Memory B cell (primary cell): ENCODE results near the gene TMUB2.

Experiments used
- ATAC-seq: fragments of 150-1000 bp; cut with Tn5 transposase; 2 replicates; pipeline ENCODE4 v1.10.0; 2021; ENCODE audit warnings: low read depth, mild to moderate bottlenecking, moderate library complexity
- DNase-seq, 2 donors: peaks; one replicate each; pipeline ENCODE4 v3.0.0; 2022; ENCODE audit warnings: low spot score in 2 of 2
- H3K27ac Mint-ChIP-seq: one replicate; pipeline ENCODE4 v1.8.0; 2022; ENCODE audit warnings: mild to moderate bottlenecking, moderate library complexity, mixed read lengths
- H3K27me3 Mint-ChIP-seq: one replicate; pipeline ENCODE4 v1.8.0; 2022; ENCODE audit warnings: mixed read lengths
- H3K36me3 Mint-ChIP-seq: one replicate; pipeline ENCODE4 v1.8.0; 2022; ENCODE audit warnings: mild to moderate bottlenecking, mixed read lengths
- H3K4me1 Mint-ChIP-seq: one replicate; pipeline ENCODE4 v1.8.0; 2022; ENCODE audit warnings: mixed read lengths
- H3K4me3 Mint-ChIP-seq: one replicate; pipeline ENCODE4 v1.8.0; 2022; ENCODE audit warnings: mild to moderate bottlenecking, moderate library complexity, mixed read lengths
- H3K9me3 Mint-ChIP-seq: one replicate; pipeline ENCODE4 v1.8.0; 2022; ENCODE audit warnings: mixed read lengths

Gene TMUB2

DNA sequence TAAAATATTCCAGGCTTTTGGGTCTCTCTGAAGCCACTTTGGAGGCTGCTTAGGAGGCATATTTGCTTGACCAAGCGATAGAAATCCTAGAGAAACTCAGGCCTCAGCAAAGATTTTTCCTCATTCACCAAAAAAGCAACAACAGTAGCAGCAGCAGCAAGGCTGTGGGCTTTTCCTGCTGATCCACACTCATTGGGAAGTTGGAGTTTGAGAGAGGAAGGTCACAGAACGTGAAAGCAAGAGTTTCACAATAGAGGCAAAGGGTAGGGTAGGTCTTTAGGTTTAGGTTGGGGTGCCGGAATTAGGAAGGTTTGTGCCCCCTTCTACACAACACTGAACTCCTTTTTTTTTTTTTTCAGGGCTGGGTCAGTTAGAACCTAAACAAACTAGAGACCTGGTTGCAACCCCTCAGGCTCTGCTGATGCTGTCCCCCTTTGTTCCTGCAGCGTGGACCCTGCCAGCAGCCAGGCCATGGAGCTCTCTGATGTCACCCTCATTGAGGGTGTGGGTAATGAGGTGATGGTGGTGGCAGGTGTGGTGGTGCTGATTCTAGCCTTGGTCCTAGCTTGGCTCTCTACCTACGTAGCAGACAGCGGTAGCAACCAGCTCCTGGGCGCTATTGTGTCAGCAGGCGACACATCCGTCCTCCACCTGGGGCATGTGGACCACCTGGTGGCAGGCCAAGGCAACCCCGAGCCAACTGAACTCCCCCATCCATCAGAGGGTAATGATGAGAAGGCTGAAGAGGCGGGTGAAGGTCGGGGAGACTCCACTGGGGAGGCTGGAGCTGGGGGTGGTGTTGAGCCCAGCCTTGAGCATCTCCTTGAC lies 2.0 kb downstream of the TMUB2 start:
- Mint-ChIP-seq H3K4me1 (peaks cover 16% of the 10 kb centered on the region), H3K9me3 (no peaks in the 10 kb centered on the region), H3K27me3 (no peaks in the 10 kb centered on the region), H3K27ac (peak overlapping the region; percentile 98), H3K36me3 (peaks cover 11% of the 10 kb centered on the region), H3K4me3 (peak overlapping the region; percentile 98)
- DNase-seq (no peak), ATAC-seq (no peak)

DNA sequence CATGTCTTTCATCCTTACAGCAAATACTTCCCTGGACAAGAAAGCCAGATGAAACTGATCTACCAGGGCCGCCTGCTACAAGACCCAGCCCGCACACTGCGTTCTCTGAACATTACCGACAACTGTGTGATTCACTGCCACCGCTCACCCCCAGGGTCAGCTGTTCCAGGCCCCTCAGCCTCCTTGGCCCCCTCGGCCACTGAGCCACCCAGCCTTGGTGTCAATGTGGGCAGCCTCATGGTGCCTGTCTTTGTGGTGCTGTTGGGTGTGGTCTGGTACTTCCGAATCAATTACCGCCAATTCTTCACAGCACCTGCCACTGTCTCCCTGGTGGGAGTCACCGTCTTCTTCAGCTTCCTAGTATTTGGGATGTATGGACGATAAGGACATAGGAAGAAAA lies 3.7 kb downstream of the TMUB2 start:
- H3K27me3 Mint-ChIP-seq: no peaks in the 10 kb centered on the region
- DNase-seq: no peak
- H3K36me3 Mint-ChIP-seq: peaks cover 11% of the 10 kb centered on the region
- ATAC-seq: no peak
- H3K27ac Mint-ChIP-seq: peak overlapping the region; percentile 22
- H3K4me1 Mint-ChIP-seq: peaks cover 13% of the 10 kb centered on the region
- H3K4me3 Mint-ChIP-seq: no peak overlapping the region
- H3K9me3 Mint-ChIP-seq: no peaks in the 10 kb centered on the region

DNA sequence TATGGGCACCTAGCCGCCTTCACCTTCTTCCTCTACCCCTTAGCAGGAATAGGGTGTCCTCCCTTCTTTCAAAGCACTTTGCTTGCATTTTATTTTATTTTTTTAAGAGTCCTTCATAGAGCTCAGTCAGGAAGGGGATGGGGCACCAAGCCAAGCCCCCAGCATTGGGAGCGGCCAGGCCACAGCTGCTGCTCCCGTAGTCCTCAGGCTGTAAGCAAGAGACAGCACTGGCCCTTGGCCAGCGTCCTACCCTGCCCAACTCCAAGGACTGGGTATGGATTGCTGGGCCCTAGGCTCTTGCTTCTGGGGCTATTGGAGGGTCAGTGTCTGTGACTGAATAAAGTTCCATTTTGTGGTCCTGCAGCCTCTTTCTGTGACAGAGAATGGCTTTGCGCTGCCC lies 4.6 kb downstream of the TMUB2 start:
- H3K9me3 Mint-ChIP-seq: no peaks in the 10 kb centered on the region
- DNase-seq: no peak
- no peaks in the 10 kb centered on the region for H3K27me3 Mint-ChIP-seq
- peak overlapping the region; percentile 14 for H3K27ac Mint-ChIP-seq
- H3K4me3 Mint-ChIP-seq: no peak overlapping the region
- H3K4me1 Mint-ChIP-seq: peaks cover 13% of the 10 kb centered on the region
- peaks cover 11% of the 10 kb centered on the region for H3K36me3 Mint-ChIP-seq
- no peak for ATAC-seq

DNA sequence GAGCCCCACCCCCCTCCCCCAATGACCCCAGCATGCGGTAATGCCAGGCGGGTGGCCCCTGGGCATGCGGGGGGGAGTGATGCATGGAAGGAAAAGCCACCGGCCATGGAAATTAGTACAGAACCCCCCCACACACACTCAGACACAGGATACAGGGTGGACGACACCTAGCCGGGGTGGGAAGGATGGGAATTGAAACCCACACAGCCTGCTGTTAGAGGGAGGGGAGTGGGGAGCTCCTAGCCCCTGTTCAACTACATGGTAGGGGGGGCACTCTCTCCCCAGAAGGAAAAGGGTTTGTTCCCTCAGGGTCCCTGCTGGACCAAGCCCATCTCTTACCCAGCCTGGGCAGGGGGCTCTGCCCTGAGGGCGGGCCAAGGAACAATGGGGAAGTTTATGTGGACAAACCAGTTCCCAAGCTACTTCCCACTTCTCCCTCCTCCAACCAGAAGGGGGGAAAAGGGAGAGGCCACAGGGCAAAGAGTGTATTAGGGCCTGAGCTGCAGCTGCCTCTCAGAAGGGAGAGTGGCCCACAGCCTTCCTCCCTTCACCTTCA lies 5.2 kb downstream of the TMUB2 start:
- no peak for ATAC-seq
- H3K4me1 Mint-ChIP-seq: peaks cover 15% of the 10 kb centered on the region

DNA sequence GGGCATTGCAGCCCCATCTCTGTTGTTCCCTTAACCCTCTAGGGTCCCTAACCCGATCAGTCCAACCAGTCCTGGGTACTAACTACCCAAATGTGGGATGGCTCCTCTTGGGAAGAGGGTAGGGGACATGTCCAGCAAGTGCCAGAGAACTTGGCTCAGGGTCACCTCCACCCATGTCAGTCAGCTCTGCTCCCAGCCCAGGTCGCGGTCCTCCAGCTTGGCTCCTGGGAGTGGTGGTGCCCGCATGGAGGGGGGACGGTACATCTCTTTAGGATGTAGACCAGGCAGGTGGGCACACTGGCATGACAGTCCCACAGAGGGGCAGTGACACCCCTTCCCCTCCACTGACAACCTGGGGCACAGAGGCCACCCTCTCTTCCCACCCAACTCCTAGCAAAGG lies 6.0 kb downstream of the TMUB2 start:
- H3K27ac Mint-ChIP-seq: no peak overlapping the region
- peaks cover 18% of the 10 kb centered on the region for H3K36me3 Mint-ChIP-seq

More for the DNA sequence above, 5.2 kb downstream of the TMUB2 start:
- Mint-ChIP-seq H3K27me3 (no peaks in the 10 kb centered on the region), H3K9me3 (no peaks in the 10 kb centered on the region), H3K27ac (peak overlapping the region; percentile 14), H3K4me3 (no peak overlapping the region), H3K36me3 (peaks cover 13% of the 10 kb centered on the region)
- DNase-seq: no peak

DNA sequence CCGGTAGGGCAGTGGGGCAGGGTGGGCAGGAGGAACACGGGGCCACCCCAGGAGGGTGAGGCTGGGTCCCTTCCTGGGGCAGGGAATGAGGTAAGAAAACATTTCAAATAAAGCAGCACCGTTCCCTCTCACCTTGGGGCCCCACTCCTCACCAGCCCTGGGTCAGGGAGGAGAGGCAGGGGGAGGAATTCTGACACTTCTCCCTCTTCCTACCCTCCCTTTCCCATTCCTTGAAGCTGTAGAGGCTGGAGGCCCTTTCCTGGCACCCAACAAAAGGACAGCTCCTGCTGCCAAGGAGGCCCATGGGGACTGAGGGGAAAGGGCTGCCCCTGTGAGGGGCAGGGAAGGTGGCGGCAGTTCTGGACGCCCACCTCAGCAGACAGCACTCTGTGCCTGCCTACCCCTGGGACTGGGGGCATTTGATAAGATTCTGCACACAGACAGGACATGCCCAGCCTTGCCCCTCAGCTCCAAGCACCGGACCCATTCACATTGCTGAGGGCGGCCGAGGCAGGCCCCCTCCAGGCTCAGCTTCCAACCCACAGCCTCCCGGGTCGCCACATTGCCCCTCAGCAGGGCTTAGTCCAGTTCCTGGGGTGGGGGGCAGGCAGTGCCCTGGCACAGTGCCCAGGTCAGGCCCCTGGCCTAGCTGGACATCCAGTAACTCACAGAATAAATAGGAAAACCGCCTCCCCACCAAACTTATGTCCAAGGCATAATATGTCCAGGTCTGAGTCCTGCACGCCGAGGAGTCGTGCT lies 6.7 kb downstream of the TMUB2 start:
- Mint-ChIP-seq H3K27ac (no peak overlapping the region), H3K9me3 (no peaks in the 10 kb centered on the region), H3K4me1 (peaks cover 20% of the 10 kb centered on the region), H3K4me3 (no peak overlapping the region), H3K27me3 (no peaks in the 10 kb centered on the region), H3K36me3 (peaks cover 18% of the 10 kb centered on the region)
- ATAC-seq: no peak
- DNase-seq: no peak

More for the DNA sequence above, 6.0 kb downstream of the TMUB2 start:
- Mint-ChIP-seq H3K27me3 (no peaks in the 10 kb centered on the region), H3K4me3 (no peak overlapping the region), H3K9me3 (no peaks in the 10 kb centered on the region), H3K4me1 (peaks cover 17% of the 10 kb centered on the region)
- no peak for ATAC-seq
- DNase-seq: no peak

DNA sequence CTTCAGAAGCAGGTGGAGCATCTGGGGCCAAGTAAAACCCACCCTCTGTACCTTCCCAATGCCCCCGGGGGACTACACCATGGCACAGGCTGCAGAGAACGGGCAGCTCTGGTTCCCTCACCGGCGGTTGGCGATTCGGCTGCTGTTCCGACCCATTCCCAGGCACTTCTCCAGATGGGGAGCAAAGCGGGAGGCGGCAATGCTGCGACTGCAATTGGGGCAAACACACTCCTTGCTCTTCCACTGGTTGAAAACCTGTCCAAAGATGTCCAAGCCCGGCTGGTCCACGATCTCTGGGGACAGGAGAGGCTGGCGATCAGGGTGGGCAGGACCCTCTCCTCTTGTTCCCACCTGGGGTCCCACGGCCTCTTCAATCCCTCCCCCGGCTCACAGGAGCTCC lies 10.3 kb downstream of the TMUB2 start:
- Mint-ChIP-seq H3K27me3 (no peaks in the 10 kb centered on the region), H3K4me1 (peaks cover 23% of the 10 kb centered on the region), H3K36me3 (peaks cover 11% of the 10 kb centered on the region), H3K4me3 (no peak overlapping the region), H3K27ac (peak overlapping the region; percentile 78), H3K9me3 (no peaks in the 10 kb centered on the region)
- no peak for ATAC-seq
- DNase-seq: no peak

DNA sequence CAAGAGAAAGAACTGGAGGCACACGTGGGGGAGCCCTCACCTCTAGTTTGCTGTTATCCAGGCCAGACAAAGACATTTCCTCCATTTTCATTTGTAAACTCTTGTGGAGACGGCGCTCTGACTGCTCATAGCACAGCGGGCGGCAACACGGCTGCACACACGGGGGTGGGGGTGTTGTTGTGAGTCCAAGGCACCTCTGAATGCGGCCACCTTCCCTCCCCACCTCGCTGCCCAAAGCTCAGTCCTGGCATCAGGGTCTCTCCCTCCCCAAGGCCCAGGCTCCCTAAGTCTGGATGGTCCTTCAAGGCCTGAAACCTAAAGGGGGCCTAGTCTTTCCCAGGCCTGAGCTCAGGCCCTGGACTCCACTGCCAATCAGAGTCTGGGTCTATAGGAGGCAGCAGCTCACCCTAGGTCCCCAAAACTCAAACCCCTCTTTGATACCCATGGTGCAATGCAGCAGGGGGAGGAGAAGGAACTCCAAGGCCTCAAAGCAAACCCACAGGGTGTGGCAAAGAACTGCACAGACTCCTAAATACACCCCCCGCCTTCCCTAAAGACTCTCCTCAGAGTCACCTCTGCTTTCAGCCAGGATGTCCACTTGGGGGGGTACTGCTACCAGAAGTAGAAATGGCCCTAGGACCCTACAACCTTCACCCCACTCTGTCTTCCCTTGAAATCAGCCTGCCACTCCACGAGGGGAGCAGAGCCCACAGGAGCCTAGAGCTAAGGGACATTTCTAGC lies 11.4 kb downstream of the TMUB2 start:
- Mint-ChIP-seq H3K4me1 (peaks cover 30% of the 10 kb centered on the region), H3K36me3 (peaks cover 7% of the 10 kb centered on the region), H3K4me3 (peak overlapping the region; percentile 88), H3K9me3 (no peaks in the 10 kb centered on the region), H3K27ac (peak overlapping the region; percentile 62), H3K27me3 (no peaks in the 10 kb centered on the region)
- no peak for DNase-seq
- ATAC-seq: no peak

DNA sequence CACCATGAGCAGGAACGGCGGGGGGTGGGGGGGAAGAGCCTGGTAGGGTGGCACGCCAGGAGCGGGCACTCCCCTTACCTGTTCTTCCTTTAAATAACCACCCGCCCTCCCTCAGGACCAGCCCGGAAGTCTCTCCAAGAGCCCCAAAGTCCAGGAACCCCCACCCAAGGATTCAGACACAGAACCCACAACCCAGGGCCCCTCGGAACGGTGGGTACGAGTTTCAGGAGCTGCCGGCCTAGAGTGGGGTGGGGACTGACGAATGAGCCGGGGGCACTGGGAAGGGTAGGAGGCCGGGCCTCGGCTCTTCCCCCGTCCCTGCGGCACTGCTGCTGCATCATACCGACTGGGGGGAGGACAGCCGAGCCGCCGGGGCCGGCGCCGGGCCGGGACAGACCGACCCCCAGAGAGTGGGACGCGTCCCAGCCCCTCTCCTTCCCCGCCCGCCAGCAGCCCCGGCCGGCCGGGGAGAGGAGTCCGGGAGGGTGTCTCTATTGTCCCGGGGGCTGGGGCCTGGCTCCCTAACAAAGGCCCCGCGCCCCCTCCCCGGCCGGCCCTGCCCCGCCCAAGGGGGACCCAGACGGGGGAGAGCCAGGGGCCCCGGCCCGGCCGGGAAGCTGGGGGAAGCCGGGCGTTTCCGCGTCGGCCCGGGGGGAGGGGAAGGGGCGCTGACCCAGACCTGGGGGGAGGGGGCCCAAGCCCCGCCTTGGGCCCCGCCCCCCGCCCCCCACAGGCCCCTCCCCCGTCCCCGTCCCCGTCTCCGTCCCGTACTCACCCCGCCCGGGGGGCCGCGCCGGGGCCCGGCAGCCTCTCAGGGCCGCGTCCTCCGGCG lies 12.2 kb downstream of the TMUB2 start:
- no peaks in the 10 kb centered on the region for H3K9me3 Mint-ChIP-seq
- H3K4me3 Mint-ChIP-seq: peak overlapping the region; percentile 88
- peaks cover 37% of the 10 kb centered on the region for H3K4me1 Mint-ChIP-seq
- peak; percentile 46 to 66 for DNase-seq
- ATAC-seq: peak; percentile 20
- H3K27ac Mint-ChIP-seq: peak overlapping the region; percentile 62
- no peaks in the 10 kb centered on the region for H3K27me3 Mint-ChIP-seq
- peaks cover 7% of the 10 kb centered on the region for H3K36me3 Mint-ChIP-seq

DNA sequence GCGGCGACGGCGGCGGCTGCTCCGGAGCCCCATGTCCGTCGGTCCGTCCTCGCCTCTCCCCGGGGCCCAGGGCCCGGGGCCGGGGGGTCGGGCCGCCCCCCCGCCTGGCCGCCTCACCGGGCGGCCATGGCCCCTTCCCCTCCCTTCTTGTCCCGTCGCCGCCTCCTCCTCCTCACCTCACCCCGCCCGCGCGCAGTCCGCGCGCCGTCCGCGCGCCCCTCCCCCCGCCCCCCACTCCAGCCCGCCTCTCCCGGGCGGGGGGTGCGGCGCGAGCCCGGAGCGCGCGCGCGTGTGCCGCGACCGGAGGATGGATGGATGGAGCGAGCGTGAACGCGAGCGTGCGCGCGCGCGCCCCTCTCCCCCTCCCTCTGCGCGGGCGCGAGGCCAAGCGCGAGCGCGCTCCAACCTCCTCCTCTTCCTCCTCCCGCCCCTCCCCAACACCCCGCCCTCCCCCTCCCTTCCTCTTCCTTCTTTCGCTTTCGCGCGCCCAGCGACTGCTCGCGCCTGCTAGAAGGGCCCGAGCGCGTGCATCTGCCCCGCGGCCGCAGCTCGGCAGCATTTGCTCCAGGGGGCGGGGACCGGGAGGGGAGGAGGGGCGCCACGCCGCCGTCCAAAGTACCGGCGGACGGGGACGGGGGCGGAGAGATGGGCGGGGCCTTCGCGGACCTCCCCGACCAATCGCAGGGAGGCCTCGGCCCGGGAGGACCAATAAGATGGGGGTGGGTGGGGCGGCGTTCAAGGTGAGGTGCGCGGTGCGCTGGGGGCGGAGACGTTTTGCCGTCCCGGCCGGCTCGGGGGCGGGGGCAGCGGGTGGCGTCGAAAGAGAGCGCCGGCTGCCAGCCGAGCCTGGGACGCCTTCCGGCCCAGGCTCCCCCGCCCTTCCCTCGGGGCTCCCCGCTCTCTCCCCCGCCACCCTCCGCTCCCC lies 13.0 kb downstream of the TMUB2 start, which contains the start of gene ATXN7L3:
Gene ATXN7L3, minus strand, starts transcription at position 332 of the 925 bp plus-strand sequence. CDS start 1,814 bp downstream, outside the sequence.
- ATAC-seq (peak; percentile 76), DNase-seq (peak; percentile 93 to 96)
- no peaks in the 10 kb centered on the region for H3K27me3 Mint-ChIP-seq
- H3K27ac Mint-ChIP-seq: peak within 1 kb of the TSS; percentile 89
- H3K4me1 Mint-ChIP-seq: peaks cover 40% of the 10 kb centered on the region
- H3K4me3 Mint-ChIP-seq: peak within 1 kb of the TSS; percentile 92
- H3K36me3 Mint-ChIP-seq: peaks cover 7% of the 10 kb centered on the region
- no peaks in the 10 kb centered on the region for H3K9me3 Mint-ChIP-seq

DNA sequence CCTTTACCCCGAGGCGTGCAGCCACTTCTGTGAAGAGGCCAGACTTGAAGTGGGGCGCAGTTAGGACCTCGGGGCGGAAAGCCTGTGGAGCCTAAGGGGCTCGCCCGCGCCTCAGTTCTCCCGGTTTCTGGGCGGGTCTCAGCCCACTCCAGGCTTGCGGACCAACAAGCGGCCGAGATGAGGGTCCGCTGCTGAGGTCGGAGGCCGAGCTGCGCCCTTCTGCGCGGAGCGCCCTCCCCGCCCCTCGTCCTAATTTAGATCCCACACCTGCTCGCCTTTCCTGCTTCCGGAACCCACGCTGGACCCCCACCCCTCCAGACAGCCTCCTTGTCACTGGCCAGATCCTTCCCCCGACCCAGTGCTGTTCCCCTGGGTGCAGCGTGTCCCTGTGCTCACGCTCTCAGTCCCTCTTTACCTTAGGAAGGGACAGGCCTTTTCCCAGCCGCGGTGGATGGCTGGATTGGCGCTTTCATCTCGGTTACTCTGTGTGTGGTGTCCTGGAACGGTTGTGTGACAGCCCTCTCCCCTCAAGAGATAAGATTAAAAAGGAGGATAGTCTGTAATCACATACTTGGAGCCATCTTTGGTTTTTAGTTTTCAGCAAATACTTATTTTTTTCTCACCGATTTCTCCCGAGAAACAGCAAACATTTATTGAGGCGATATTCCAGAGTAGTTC lies 13.8 kb downstream of the TMUB2 start:
- no peak for DNase-seq
- no peaks in the 10 kb centered on the region for H3K27me3 Mint-ChIP-seq

DNA sequence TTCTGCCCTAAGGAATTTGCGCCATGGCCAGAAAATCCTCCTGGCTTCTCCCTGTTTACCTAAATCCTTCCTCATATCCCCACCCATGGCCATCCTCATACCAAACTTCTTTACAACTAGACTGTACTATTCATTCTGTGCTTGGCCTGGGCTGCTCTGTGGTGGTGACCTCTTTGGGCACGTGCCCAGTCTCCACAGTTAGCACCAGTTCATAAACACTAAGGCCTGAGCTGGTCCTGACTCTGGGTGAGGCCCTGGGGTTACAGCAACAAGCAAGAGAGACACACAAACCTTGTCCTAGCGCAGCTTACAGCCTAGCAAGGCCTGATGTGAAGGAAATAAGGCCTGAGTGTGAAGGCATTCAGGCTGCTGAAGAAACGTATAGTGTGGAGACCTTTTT lies 16.0 kb downstream of the TMUB2 start:
- ATAC-seq: no peak
- H3K27ac Mint-ChIP-seq: no peak overlapping the region
- no peaks in the 10 kb centered on the region for H3K9me3 Mint-ChIP-seq
- H3K4me3 Mint-ChIP-seq: peak overlapping the region; percentile 19
- peaks cover 38% of the 10 kb centered on the region for H3K4me1 Mint-ChIP-seq
- H3K27me3 Mint-ChIP-seq: no peaks in the 10 kb centered on the region
- no peak for DNase-seq
- H3K36me3 Mint-ChIP-seq: peaks cover 6% of the 10 kb centered on the region

More for the DNA sequence above, 13.8 kb downstream of the TMUB2 start:
- Mint-ChIP-seq H3K27ac (peak overlapping the region; percentile 89), H3K9me3 (no peaks in the 10 kb centered on the region), H3K4me1 (peaks cover 40% of the 10 kb centered on the region), H3K4me3 (peak overlapping the region; percentile 92), H3K36me3 (peaks cover 7% of the 10 kb centered on the region)
- no peak for ATAC-seq
